Liver (tissue), 9 donors: ENCODE results near the gene MOV10L1. TPM values are rescaled to one million over a fixed set of nuclear protein-coding genes. Genes with fewer than 3 reads are reported as not detected.

Experiments used
- DNase-seq: peaks from one replicate; pipeline ENCODE4 v3.0.0-alpha.2; 2017; ENCODE audit warnings: low spot score
- H3K27ac ChIP-seq, 2 donors: one replicate each; pipeline ENCODE4 v1.7.0; 2013; ENCODE audit warnings: inconsistent platforms in 2 of 2, low read length in 2 of 2, control low read depth in 1 of 2, low read depth in 1 of 2, mild to moderate bottlenecking in 1 of 2
- H3K27me3 ChIP-seq, 4 donors: one replicate each; pipeline versions ENCODE4 v1.6.1 to v1.7.0; 2013; ENCODE audit warnings: low read length in 3 of 4, inconsistent platforms in 1 of 4, mild to moderate bottlenecking in 1 of 4, moderate library complexity in 1 of 4; ENCODE audit not compliant: control insufficient read depth in 4 of 4, insufficient read depth in 4 of 4
- H3K36me3 ChIP-seq, 4 donors: one replicate each; pipeline versions ENCODE4 v1.6.1 to v1.7.0; 2013; ENCODE audit warnings: low read length in 3 of 4, mild to moderate bottlenecking in 3 of 4, low read depth in 1 of 4, moderate library complexity in 1 of 4; ENCODE audit not compliant: control insufficient read depth in 4 of 4, insufficient read depth in 3 of 4
- H3K4me1 ChIP-seq, 4 donors: one replicate each; pipeline versions ENCODE4 v1.6.1 to v1.7.0; 2013; ENCODE audit warnings: low read length in 3 of 4, mild to moderate bottlenecking in 3 of 4, moderate library complexity in 1 of 4; ENCODE audit not compliant: control insufficient read depth in 4 of 4, insufficient read depth in 4 of 4
- H3K4me3 ChIP-seq, 3 donors: one replicate each; pipeline versions ENCODE4 v1.6.1 to v1.7.0; 2013; ENCODE audit warnings: low read length in 3 of 3, control low read depth in 1 of 3, low read depth in 1 of 3, mild to moderate bottlenecking in 1 of 3
- H3K9ac ChIP-seq, 2 donors: one replicate each; pipeline ENCODE4 v1.7.0; 2013; ENCODE audit warnings: low read length in 2 of 2, mild to moderate bottlenecking in 2 of 2, moderate library complexity in 2 of 2, control low read depth in 1 of 2, low read depth in 1 of 2
- H3K9me3 ChIP-seq, 4 donors: one replicate each; pipeline versions ENCODE4 v1.6.1 to v1.7.0; 2013; ENCODE audit warnings: low read length in 3 of 4; ENCODE audit not compliant: control insufficient read depth in 4 of 4
- EGR1 ChIP-seq, 2 donors: IDR thresholded peaks; 2 replicates each; pipeline ENCODE4 v1.6.1; 2016 to 2018; ENCODE audit warnings: antibody characterized with exemption in 2 of 2, low read depth in 2 of 2
- FOXA1 ChIP-seq: IDR thresholded peaks from 2 replicates; pipeline ENCODE4 v1.6.1; 2016; ENCODE audit warnings: antibody characterized with exemption
- GABPA ChIP-seq, 2 donors: IDR thresholded peaks in 1 of 2; conservative IDR thresholded peaks in 1 of 2; 2 replicates each; pipeline ENCODE4 v1.6.1; 2016; ENCODE audit warnings: antibody characterized with exemption in 2 of 2, mild to moderate bottlenecking in 1 of 2, moderate library complexity in 1 of 2
- NR2F2 ChIP-seq: IDR thresholded peaks from 2 replicates; pipeline ENCODE4 v1.6.1; 2016; ENCODE audit warnings: antibody characterized with exemption
- RAD21 ChIP-seq, 2 donors: IDR thresholded peaks; 2 replicates each; pipeline ENCODE4 v1.6.1; 2016; ENCODE audit warnings: antibody characterized with exemption in 2 of 2, mild to moderate bottlenecking in 2 of 2
- RXRA ChIP-seq, 2 donors: IDR thresholded peaks; 2 replicates each; pipeline ENCODE4 v1.6.1; 2017 to 2018; ENCODE audit warnings: antibody characterized with exemption in 2 of 2, mild to moderate bottlenecking in 1 of 2
- YY1 ChIP-seq: IDR thresholded peaks from 2 replicates; pipeline ENCODE4 v1.6.1; 2016; ENCODE audit warnings: antibody characterized with exemption, mild to moderate bottlenecking
- WGBS: extraction: QIAGEN DNeasy Blood & Tissue Kit; methylation state at CpG from one replicate; pipeline ENCODE4 v1.1.7; 2013; 5-methylcytosine and 5-hydroxymethylcytosine counted together
- polyA plus RNA-seq, 2 donors: library from polyadenylated mRNA; stranded (reverse) in 1 of 2; unstranded in 1 of 2; fragments of 200-250 nt in 1 of 2; fragments of >200 nt in 1 of 2; fragmentation: Nextera tagmentation in 1 of 2; extraction: Ambion mirVana in 1 of 2; gene quantifications; one replicate each; pipeline versions ENCODE4 v1.2.1 to v1.2.3, GENCODE V29; 2013 to 2015
- total RNA-seq, 2 donors: library from RNA; depleted of rRNA; stranded (reverse); fragments of >200 nt; gene quantifications; one replicate each; pipeline ENCODE4 v1.2.3, GENCODE V29; 2014
- TF ChIP-seq, protein P1 (sequence below): IDR thresholded peaks from 2 replicates; pipeline ENCODE4 v1.6.1; 2016; ENCODE audit warnings: antibody characterized with exemption
- TF ChIP-seq, protein P2 (sequence below): IDR thresholded peaks from 2 replicates; pipeline ENCODE4 v1.6.1; 2016; ENCODE audit warnings: antibody characterized with exemption
- TF ChIP-seq, protein P3 (sequence below): fragments of 150-350 bp; IDR thresholded peaks from 2 replicates; pipeline ENCODE4 v1.5.1; 2017; ENCODE audit warnings: improper control_type of control experiment, low read depth, low read length; ENCODE audit not compliant: missing input control
- TF ChIP-seq, protein P4 (sequence below): IDR thresholded peaks from 2 replicates; pipeline ENCODE4 v1.6.1; 2016; ENCODE audit warnings: antibody characterized with exemption, mild to moderate bottlenecking
- TF ChIP-seq, protein P5 (sequence below): IDR thresholded peaks from 2 replicates; pipeline ENCODE4 v1.6.1; 2016; ENCODE audit warnings: antibody characterized with exemption
- donor health status: healthy.
- donor health status: healthy.
- donor health status: healthy.
- donor health status: healthy.
- donor health status: healthy.

Gene MOV10L1
- total and polyA plus RNA-seq, 4 donors: 0.07 to 0.47 (median 0.17) TPM

DNA sequence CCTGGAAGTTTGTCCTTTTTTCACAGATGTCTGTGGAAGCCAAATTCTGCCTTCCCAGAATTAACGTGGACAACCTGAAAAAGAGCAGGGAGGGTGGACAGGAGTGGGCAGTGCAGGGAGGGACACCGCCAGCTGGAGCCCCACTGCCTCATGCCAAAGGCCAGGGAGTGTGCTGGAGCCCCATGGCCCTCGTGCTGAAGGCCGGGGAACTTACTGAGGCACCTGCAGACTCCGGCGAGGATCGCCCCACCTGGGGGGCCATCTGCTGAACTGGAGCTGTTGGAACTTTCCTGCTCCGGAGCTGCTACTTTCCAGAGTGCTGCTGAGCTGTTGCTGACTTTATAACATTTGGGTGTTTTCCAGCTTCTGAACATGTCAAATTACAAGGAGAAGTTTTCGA lies 35.2 kb downstream of the MOV10L1 start:
- TF ChIP-seq, protein P1, sequence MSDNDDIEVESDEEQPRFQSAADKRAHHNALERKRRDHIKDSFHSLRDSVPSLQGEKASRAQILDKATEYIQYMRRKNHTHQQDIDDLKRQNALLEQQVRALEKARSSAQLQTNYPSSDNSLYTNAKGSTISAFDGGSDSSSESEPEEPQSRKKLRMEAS: no peak
- no peak for TF ChIP-seq GABPA (IDR thresholded peaks at IDR 0.05 in 1 of 2, conservative IDR thresholded peaks at IDR 0.05 in 1 of 2)
- TF ChIP-seq RXRA (IDR thresholded peaks at IDR 0.05): no peak
- no peak for TF ChIP-seq EGR1 (IDR thresholded peaks at IDR 0.05; ENCODE audit: low read depth in 2 of 2)
- TF ChIP-seq, protein P2, sequence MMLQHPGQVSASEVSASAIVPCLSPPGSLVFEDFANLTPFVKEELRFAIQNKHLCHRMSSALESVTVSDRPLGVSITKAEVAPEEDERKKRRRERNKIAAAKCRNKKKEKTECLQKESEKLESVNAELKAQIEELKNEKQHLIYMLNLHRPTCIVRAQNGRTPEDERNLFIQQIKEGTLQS: no peak
- no peak for TF ChIP-seq YY1
- TF ChIP-seq FOXA1: no peak
- TF ChIP-seq NR2F2: no peak
- no peak for TF ChIP-seq RAD21 (IDR thresholded peaks at IDR 0.05)
- TF ChIP-seq, protein P3, sequence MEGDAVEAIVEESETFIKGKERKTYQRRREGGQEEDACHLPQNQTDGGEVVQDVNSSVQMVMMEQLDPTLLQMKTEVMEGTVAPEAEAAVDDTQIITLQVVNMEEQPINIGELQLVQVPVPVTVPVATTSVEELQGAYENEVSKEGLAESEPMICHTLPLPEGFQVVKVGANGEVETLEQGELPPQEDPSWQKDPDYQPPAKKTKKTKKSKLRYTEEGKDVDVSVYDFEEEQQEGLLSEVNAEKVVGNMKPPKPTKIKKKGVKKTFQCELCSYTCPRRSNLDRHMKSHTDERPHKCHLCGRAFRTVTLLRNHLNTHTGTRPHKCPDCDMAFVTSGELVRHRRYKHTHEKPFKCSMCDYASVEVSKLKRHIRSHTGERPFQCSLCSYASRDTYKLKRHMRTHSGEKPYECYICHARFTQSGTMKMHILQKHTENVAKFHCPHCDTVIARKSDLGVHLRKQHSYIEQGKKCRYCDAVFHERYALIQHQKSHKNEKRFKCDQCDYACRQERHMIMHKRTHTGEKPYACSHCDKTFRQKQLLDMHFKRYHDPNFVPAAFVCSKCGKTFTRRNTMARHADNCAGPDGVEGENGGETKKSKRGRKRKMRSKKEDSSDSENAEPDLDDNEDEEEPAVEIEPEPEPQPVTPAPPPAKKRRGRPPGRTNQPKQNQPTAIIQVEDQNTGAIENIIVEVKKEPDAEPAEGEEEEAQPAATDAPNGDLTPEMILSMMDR: no peak
- no peak overlapping the region for H3K27ac ChIP-seq
- no peak for DNase-seq

DNA sequence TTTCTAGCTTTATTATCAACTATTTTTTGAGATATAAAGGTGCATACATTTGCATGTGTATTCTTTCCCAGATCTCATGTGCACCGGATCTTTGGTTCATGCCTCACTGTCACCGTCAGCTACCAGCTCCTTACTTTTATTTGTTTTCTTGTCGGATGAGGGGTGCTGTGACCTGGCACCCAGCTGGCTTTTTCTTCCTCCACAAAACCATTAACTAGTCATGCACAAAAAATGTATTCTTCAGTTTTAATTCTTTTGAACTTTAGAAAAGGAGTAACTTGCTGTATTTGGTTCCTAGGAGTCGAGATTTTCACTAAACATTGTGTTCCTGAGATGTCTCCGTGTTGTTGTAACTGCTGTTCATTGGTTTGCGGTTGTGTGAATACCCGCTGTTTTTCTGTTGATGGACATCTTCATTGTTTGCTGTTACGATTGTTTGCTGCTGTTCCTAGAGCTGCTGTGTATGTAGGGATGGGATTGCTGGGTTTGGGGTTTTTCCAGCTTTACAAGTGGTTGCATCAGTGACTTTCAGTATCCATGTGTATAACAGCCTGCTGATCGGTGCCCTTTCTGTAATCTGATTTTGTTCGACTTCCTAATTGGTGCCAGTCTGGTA lies 39.4 kb downstream of the MOV10L1 start:
- Histone ChIP-seq H3K27ac (no peak overlapping the region), H3K4me3 (no peak overlapping the region), H3K4me1 (no peaks in the 10 kb centered on the region), H3K9me3 (no peaks in the 10 kb centered on the region), H3K9ac (no peak overlapping the region), H3K27me3 (no peaks in the 10 kb centered on the region), H3K36me3 (no peaks in the 10 kb centered on the region)
- TF ChIP-seq, protein P4, sequence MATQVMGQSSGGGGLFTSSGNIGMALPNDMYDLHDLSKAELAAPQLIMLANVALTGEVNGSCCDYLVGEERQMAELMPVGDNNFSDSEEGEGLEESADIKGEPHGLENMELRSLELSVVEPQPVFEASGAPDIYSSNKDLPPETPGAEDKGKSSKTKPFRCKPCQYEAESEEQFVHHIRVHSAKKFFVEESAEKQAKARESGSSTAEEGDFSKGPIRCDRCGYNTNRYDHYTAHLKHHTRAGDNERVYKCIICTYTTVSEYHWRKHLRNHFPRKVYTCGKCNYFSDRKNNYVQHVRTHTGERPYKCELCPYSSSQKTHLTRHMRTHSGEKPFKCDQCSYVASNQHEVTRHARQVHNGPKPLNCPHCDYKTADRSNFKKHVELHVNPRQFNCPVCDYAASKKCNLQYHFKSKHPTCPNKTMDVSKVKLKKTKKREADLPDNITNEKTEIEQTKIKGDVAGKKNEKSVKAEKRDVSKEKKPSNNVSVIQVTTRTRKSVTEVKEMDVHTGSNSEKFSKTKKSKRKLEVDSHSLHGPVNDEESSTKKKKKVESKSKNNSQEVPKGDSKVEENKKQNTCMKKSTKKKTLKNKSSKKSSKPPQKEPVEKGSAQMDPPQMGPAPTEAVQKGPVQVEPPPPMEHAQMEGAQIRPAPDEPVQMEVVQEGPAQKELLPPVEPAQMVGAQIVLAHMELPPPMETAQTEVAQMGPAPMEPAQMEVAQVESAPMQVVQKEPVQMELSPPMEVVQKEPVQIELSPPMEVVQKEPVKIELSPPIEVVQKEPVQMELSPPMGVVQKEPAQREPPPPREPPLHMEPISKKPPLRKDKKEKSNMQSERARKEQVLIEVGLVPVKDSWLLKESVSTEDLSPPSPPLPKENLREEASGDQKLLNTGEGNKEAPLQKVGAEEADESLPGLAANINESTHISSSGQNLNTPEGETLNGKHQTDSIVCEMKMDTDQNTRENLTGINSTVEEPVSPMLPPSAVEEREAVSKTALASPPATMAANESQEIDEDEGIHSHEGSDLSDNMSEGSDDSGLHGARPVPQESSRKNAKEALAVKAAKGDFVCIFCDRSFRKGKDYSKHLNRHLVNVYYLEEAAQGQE: no peak
- TF ChIP-seq, protein P1: no peak
- TF ChIP-seq, protein P5, sequence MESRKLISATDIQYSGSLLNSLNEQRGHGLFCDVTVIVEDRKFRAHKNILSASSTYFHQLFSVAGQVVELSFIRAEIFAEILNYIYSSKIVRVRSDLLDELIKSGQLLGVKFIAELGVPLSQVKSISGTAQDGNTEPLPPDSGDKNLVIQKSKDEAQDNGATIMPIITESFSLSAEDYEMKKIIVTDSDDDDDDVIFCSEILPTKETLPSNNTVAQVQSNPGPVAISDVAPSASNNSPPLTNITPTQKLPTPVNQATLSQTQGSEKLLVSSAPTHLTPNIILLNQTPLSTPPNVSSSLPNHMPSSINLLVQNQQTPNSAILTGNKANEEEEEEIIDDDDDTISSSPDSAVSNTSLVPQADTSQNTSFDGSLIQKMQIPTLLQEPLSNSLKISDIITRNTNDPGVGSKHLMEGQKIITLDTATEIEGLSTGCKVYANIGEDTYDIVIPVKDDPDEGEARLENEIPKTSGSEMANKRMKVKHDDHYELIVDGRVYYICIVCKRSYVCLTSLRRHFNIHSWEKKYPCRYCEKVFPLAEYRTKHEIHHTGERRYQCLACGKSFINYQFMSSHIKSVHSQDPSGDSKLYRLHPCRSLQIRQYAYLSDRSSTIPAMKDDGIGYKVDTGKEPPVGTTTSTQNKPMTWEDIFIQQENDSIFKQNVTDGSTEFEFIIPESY: no peak
- WGBS: 93% methylated on average over 10 of the region's 10 CpGs
- no peak for DNase-seq

More for the DNA sequence above, 35.2 kb downstream of the MOV10L1 start:
- Histone ChIP-seq H3K9ac (no peak overlapping the region), H3K4me3 (no peak overlapping the region), H3K36me3 (no peaks in the 10 kb centered on the region), H3K27me3 (no peaks in the 10 kb centered on the region), H3K4me1 (peaks cover 1 to 8% (median 5%) of the 10 kb centered on the region in 4 donors), H3K9me3 (peaks cover 0 to 4% (median 0%) of the 10 kb centered on the region in 4 donors)
- 93% methylated on average over 9 of the region's 9 CpGs for WGBS
